Mucosa of descending colon (tissue), 3 donors: Measurements from ENCODE around the gene SPTBN4. TPM values are rescaled to one million over a fixed set of nuclear protein-coding genes. Genes with fewer than 3 reads are reported as not detected.
A peak's percentile ranks its signal among the peaks of the same experiment; 100 is the strongest.

Experiments used
- ATAC-seq: fragments of 200-7000 bp; cut with Tn5 transposase; one replicate; pipeline ENCODE4 v1.9.1; 2020; ENCODE audit warnings: mild to moderate bottlenecking, moderate library complexity
- DNase-seq, 3 donors: peaks; one replicate each; pipeline ENCODE4 v3.0.0-alpha.2; 2020
- H3K36me3 ChIP-seq: fragments of 200-600 bp; one replicate; pipeline ENCODE4 v1.8.0; 2021; ENCODE audit warnings: low read depth, mild to moderate bottlenecking
- H3K4me1 ChIP-seq: fragments of 200-600 bp; one replicate; pipeline ENCODE4 v1.8.0; 2021; ENCODE audit warnings: low read depth, mild to moderate bottlenecking
- H3K4me3 ChIP-seq: fragments of 200-600 bp; one replicate; pipeline ENCODE4 v1.8.0; 2021; ENCODE audit warnings: mild to moderate bottlenecking
- H3K9me3 ChIP-seq: fragments of 200-600 bp; one replicate; pipeline ENCODE4 v1.8.0; 2021; ENCODE audit warnings: mild to moderate bottlenecking
- CTCF ChIP-seq: fragments of 200-600 bp; IDR thresholded peaks from one replicate; pipeline ENCODE4 v1.8.0; 2022; ENCODE audit warnings: antibody characterized with exemption, mild to moderate bottlenecking
- intact Hi-C, 2 donors: fragments of 100-400 bp; cut with DNase I in 1 of 2; cut with micrococcal nuclease in 1 of 2; formaldehyde crosslinking; loops; one replicate each; pipeline versions ENCODE4 v1.11.0 to v1.11.1; 2022; cut with DNase I, micrococcal nuclease
- total RNA-seq, 3 donors: library from RNA; stranded (reverse); fragmentation: NEBNext Ultra II Directional in 2 of 3; extraction: Animal tissue kit (Norgen Biotek cat#: 25700) in 2 of 3; gene quantifications; one replicate each; pipeline versions ENCODE4 v1.2.1 to v1.2.4, GENCODE V29; 2021 to 2023
- donor health status: DM: no; HTN: no; CAD: no; lungs with moderate emphysema.
- donor health status: DM: no; HTN: no; CAD: no.
- donor health status: DM: no; HTN: yes; CAD: no.

The SPTBN4 gene
- total RNA-seq, 3 donors from 2014 or later: 0.29 to 4.1 (median 0.82) TPM

GRCh38 chr19:40547836-40548235, 81.0 kb downstream of the SPTBN4 start:
- Histone ChIP-seq H3K36me3 (no peaks in the 10 kb centered on the region), H3K4me1 (no peaks in the 10 kb centered on the region), H3K4me3 (no peak overlapping the region), H3K9me3 (no peaks in the 10 kb centered on the region)
- DNase-seq (no peak), ATAC-seq (no peak)
- intact Hi-C loops: loop anchor here in 1 of 2 donors (10.0 kb wide), 1 partner anchor 47 kb away; no protein-coding TSS in a partner anchor
- TF ChIP-seq CTCF: no peak

GRCh38 chr19:40549007-40549708, 82.4 kb downstream of the SPTBN4 start:
- no peak for TF ChIP-seq CTCF
- Histone ChIP-seq H3K4me1 (no peaks in the 10 kb centered on the region), H3K9me3 (no peaks in the 10 kb centered on the region), H3K4me3 (no peak overlapping the region), H3K36me3 (no peaks in the 10 kb centered on the region)
- DNase-seq: peak in 2 of 3 donors; percentile 72 to 75
- intact Hi-C loops: loop anchor here in 1 of 2 donors (10.0 kb wide), 1 partner anchor 46 kb away; no protein-coding TSS in a partner anchor
- peak; percentile 76 for ATAC-seq

GRCh38 chr19:40550951-40551350, 84.2 kb downstream of the SPTBN4 start:
- TF ChIP-seq CTCF: no peak
- Histone ChIP-seq H3K4me1 (no peaks in the 10 kb centered on the region), H3K36me3 (no peaks in the 10 kb centered on the region), H3K4me3 (no peak overlapping the region), H3K9me3 (no peaks in the 10 kb centered on the region)
- intact Hi-C loops: no loop called here
- no peak for DNase-seq
- no peak for ATAC-seq

- intact Hi-C loops: no loop called here
- H3K4me3 ChIP-seq: no peak overlapping the region
- H3K9me3 ChIP-seq: no peaks in the 10 kb centered on the region
- no peak for DNase-seq
- H3K36me3 ChIP-seq: no peaks in the 10 kb centered on the region
- no peaks in the 10 kb centered on the region for H3K4me1 ChIP-seq
- no peak for TF ChIP-seq CTCF
- ATAC-seq: no peak
Observed at GRCh38 chr19:40552848-40553247, 86.0 kb downstream of the SPTBN4 start.

- H3K36me3 ChIP-seq: no peaks in the 10 kb centered on the region
- no peaks in the 10 kb centered on the region for H3K4me1 ChIP-seq
- no peak overlapping the region for H3K4me3 ChIP-seq
- no peak for TF ChIP-seq CTCF
- H3K9me3 ChIP-seq: no peaks in the 10 kb centered on the region
- intact Hi-C loops: no loop called here
- DNase-seq: peak in 2 of 3 donors; percentile 42 to 53
- ATAC-seq: peak; percentile 74
Observed at GRCh38 chr19:40553885-40554857, 87.4 kb downstream of the SPTBN4 start.
